ENCODE measurements around the gene PDGFRB.

Gene PDGFRB

DNA sequence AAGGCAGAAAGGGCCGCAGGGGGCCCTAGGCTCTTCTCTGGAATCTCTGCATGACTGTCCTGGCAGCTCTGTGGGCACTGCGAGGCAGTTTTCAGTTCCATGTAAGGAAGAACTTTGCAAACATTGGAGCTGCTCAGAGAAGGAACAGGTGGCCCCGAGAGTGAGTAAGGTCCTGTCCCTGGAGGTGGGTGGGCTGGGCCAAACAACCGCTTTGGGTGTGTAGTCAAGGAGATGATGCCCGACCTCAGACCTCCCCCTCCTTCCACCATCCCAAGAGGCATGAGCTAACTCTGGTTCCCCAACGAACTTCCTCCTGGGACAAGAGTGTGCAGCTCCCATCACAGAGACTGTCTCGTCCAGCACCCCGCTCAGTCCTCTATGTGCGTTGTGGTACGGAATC lies 89.8 kb downstream of the PDGFRB start:
- no peak for DNase-seq (ENCODE audit: low spot score)

DNA sequence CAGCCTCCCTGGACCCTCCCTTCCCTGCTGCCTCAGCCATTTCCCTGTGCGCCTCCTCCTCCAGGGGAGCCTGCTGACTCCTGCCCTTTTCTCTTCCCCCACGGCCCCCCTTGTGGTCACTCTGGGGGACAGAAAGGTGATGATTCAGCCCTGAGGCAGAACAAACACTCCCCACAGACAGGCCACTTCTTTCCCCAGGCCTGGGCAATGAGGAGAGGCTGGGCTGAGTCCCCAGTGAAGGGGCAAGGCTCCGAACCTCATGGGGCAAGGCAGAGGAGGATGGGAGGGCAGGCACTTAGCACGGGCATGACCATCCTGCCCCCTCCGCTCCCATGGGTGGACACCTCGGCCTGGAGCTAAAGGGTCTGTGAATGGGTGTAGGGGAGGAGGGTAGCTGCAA lies 90.3 kb downstream of the PDGFRB start:
- no peak for DNase-seq (ENCODE audit: low spot score)

- DNase-seq (ENCODE audit: low spot score) = no peak
Measured at GRCh38 chr5:150064681-150065220, 90.9 kb downstream of the PDGFRB start.
